ENCODE measurements around the gene EPB41. TPM values are rescaled to one million over a fixed set of nuclear protein-coding genes. Genes with fewer than 3 reads are reported as not detected.
"Not testable (repeated sequence)": the region's sequence is repeated elsewhere in the genome, so short reads cannot be mapped to it uniquely, and the experiment has no call there.

The EPB41 gene
- total RNA-seq, 1 donor from 2014 or later: 16.0 TPM

DNA sequence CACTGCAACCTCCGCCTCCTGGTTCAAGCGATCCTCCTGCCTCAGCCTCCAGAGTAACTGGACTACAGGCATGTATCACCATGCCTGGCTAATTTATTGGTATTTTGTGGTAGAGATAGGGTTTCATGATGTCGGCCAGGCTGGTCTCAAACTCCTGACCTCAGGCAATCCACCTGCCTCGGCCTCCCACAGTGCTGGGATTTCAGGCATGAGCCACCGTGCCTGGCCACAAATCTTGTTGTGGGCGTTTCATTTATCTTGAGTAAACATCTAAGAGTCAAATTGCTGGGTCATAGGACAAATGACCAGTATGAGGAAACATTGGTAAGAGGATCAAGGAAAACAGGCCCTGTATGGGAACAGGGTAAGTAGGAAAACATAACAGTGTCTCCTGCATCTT, 191.5 kb downstream of the EPB41 start:
- no peak for DNase-seq (ENCODE audit: low read depth in 2 of 2)

- DNase-seq (ENCODE audit: low read depth in 2 of 2): not testable (repeated sequence)
Measured at GRCh38 chr1:29108041-29108440, 193.7 kb downstream of the EPB41 start.

GRCh38 chr1:29112705-29113412, 198.5 kb downstream of the EPB41 start:
- DNase-seq (ENCODE audit: low read depth in 2 of 2): no peak

DNA sequence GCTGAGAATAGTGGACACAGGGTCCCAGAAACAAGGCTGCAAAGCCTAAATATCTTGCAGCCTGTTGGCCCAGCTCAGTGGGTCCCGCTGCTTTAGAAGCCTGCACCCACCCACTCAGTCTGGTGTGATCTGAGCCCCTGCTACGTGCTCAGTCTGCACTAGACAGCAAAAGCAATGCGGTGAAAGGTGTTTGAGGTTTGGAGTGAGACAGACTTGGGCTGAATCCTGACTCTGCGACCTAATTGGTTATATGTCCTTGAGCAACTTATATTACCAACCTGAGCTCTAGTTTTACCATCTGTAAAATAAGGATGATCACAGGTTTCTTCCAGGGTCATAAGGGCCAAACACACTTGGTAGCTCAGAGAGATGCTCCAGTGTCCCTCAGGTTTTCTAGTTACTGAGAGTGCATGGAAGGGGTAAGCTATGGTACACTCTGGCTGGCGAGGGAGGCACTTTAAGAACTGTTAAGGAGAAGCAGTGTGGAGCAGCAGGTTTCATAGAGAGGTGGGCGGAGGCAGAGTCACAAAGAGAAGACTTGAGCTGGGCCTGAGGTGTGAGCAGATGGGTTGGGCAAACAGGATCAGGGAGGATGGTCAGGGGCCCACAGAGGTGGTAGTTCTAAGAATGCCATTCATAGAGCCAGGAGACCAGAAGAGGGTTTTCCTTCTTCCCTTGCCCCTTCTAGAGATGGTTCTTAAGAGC, 199.2 kb downstream of the EPB41 start:
- no peak for DNase-seq (ENCODE audit: low read depth in 2 of 2)

DNA sequence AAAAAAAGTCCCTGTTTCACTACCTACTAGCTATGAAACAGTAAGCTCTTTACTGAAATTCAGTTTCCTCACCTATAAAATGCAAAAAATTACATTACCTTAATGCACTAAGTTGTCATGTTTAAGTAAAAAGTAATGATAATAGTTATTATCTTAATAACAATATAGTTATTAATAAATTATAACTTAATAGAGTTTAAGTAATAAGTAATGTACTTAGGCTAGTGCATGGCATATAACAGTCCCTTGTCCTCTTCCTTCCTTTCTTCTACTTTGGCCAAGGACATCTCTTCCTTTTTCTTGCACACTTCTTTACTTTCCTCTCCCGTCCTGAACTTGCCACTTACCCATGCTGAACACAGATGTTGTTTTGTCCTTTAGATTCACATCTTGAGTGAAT, 200.3 kb downstream of the EPB41 start:
- DNase-seq (ENCODE audit: low read depth in 2 of 2): no peak

GRCh38 chr1:29117381-29117780, 203.0 kb downstream of the EPB41 start:
- no peak for DNase-seq (ENCODE audit: low read depth in 2 of 2)

GRCh38 chr1:29119121-29119929, 205.0 kb downstream of the EPB41 start:
- no peak for DNase-seq (ENCODE audit: low read depth in 2 of 2)

- no peak for DNase-seq (ENCODE audit: low read depth in 2 of 2)
Measured at GRCh38 chr1:29120367-29120766, 206.0 kb downstream of the EPB41 start.

DNA sequence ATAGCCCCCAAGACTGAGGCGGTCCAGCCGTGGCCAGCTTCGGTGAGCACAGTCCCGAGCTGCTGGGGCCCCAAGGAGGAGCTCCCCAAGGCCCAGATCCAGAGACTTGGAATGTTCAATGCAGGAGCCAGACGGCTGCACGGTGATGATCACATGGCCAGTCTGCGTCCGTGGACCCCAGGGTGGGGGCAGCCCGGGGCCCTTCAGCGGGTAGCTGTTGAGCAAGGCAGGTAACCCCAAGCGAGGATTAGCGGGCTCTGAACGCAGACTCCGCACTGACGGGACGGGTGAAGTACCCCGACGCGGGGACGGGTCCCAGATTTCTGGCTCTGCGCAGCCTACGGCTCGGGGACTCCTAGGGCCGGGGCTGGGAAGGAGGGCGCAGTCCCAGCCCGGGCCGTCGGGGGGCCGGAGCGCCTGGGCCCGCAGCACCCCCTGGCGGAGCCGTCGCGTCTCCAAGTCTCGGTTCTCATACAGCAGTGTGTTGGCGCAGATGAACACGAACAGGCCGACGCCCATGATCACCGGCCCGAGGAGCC, 206.6 kb downstream of the EPB41 start:
- DNase-seq (ENCODE audit: low read depth in 2 of 2): peak in 1 of 2 donors; percentile 59

DNA sequence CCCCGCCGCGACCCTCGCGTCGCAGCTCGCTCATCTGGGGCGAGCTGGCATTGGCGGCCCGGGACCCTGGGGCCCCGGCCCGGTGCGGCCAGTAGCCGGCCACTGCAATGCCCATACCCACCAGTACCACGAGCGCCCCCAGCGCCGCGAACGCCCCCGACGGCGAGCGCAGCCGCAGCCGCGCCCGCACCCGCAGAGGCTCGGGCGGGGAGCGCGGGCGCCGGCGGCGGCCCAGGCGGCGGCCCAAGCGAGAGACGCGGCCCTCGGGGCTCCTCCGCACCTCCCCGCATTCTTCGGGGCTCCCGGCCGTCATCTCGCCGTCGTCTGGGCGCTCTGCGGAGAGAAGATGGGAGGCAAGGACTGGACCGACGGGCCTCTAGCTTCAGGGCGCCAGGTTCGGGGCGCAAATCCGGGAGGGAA, 207.2 kb downstream of the EPB41 start:
- no peak for DNase-seq (ENCODE audit: low read depth in 2 of 2)

DNA sequence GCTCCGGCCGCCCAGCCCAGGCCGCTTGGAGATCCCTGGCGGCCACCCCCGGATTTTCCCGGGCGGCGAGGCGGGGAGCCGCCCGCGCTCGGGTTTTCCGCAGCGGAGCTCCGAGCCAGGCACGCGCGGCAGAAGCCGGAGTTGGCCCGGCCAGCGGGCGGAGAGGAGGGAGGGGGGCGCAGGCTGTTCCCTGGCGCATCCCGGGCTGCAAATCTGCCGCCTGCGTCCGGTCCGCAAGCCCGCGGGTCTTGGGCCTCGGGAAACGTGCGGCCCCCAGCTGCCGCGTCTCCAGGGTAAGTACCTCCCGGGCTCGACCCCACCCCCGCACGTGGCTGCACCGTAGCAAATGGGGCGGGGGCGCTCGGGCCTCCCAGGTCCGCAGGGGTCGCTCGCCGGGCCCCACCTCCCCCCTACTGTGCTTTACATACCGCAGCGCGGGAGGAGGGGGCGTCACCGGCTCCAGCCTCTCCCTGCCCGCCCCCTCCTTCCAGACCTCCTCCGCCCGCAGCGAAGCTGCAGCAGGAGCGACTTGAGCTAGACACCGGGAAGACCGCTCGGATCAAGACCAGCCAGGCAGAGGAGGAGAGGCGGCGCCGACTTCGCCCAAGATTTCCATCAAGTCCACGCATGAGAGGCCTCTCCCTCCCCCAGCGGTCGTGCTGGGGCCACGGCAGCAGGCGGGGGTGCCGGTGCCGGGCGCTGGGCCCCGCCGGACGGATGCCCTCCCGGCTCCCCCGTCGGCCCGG, 207.7 kb downstream of the EPB41 start:
- peak in 1 of 2 donors; percentile 16 for DNase-seq (ENCODE audit: low read depth in 2 of 2)

GRCh38 chr1:29122682-29123052, 208.3 kb downstream of the EPB41 start:
- no peak for DNase-seq (ENCODE audit: low read depth in 2 of 2)

GRCh38 chr1:29123053-29123886, 208.9 kb downstream of the EPB41 start:
- no peak for DNase-seq (ENCODE audit: low read depth in 2 of 2)

DNA sequence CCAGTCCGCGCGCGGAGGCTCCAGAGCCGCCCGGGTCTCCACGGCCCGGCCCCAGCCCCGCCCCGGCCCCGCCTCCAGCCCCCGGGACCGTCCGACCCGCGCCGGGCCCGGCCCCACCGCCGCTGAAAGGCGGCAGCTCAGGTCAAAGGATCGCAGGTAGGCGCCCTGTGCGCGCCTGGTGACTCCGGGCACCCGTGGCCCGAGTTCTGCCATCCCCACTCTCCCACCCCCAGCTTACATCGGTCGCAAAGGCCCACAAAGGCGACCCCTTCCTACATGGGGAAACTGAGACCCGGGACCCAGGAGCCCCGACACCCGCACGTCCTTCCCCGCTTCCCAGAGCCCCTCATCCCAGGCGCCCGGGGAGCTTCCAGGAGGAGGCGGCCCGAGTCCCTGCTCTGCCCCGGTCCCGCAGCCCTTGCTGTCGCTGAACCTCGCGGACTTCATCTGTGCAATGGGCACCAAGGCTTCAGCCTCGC, 209.6 kb downstream of the EPB41 start, which contains the start of gene TMEM200B:
TSS of gene TMEM200B (minus strand) at position 17 of the 479 bp plus-strand sequence. CDS start 2,075 bp downstream, outside the sequence.
- no peak for DNase-seq (ENCODE audit: low read depth in 2 of 2)

DNA sequence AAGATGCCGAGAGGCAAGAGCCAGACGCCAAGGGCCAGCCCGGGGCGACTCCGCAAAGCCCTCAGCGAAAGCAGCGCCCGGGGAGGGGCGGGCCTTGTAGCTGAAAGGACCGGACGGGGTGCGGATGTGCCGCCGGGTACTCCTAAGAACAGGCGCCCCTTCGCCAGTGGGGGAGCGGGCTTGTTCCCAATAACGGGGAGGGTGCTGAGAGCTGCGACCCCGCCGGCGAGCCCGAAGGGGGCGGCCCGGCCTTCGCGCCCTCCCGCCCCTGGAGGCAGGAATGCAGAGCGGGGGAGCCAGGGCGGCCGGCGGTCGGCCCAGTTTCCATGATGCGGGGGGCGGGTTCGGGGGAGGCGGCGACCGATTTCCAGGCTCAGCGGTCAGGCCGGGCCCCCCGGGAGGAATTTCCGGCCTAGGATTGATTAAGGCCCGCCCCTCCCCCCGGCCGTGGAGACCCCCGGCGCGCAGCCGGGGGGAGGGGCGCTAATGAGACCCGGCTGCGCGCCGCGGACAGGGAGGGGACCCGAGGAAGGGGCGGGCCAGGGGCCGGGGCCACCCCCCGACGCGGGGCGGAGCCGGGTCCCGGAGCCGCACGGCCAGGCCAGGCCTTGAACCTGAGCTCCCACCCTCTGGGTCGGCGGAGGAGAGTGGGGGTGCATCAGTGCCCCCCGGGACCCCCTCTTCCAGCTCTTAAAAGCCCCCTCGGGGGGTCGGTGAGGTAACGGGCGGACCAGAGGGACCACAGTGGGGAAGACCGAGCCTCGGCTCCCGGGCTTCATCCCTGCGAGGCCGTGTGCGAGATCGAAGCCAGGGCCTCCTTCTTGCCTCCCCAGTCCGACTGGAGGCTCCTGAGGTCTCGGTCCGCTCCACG, 210.2 kb downstream of the EPB41 start:
- peak; percentile 45 to 70 for DNase-seq (ENCODE audit: low read depth in 2 of 2)

DNA sequence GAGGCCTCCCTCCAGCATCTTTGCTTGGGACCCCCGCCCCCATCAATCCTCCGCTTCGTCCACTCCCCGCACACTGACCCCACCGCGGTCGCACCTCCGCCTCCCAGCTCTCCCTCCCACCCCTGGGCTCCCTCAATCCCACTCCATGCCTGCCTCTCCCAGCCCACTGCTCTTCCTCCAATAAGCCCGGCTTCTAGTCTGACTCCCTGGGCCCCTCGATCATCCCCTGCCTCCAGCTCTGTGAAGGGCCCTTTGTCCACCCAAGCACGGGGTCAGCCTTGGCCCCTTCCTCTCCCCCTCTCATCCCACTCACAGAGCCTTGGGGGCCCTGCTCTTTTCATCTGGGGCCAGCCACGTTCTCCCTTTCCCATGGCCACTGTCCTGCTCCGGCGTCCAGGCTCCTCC, 210.9 kb downstream of the EPB41 start:
- no peak for DNase-seq (ENCODE audit: low read depth in 2 of 2)

DNA sequence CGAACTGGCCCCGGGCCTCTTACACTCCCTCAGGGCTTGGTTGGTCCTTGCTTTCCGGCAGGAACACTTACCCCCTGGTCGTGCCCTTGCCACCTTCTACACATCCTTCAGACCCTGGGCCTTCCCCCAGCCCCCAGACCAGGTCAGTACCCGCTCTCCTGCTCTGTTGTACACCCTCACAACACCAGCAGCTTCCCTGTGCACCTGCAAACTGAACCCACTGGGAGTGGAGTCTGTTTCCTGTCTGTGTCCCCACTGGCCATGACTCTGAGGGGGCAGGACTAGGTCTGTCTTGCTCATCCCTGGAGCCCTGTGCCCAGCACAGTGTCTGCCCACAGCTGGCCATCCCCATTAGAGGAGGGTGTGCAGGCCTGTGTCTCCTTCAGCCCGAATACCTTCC, 211.4 kb downstream of the EPB41 start:
- DNase-seq (ENCODE audit: low read depth in 2 of 2): no peak

- DNase-seq (ENCODE audit: low read depth in 2 of 2): no peak
Measured at GRCh38 chr1:29126198-29126597, 211.8 kb downstream of the EPB41 start.

- DNase-seq (ENCODE audit: low read depth in 2 of 2): no peak
Measured at GRCh38 chr1:29128739-29129138, 214.4 kb downstream of the EPB41 start.
